ENCODE data around the gene TSEN15.

DNA sequence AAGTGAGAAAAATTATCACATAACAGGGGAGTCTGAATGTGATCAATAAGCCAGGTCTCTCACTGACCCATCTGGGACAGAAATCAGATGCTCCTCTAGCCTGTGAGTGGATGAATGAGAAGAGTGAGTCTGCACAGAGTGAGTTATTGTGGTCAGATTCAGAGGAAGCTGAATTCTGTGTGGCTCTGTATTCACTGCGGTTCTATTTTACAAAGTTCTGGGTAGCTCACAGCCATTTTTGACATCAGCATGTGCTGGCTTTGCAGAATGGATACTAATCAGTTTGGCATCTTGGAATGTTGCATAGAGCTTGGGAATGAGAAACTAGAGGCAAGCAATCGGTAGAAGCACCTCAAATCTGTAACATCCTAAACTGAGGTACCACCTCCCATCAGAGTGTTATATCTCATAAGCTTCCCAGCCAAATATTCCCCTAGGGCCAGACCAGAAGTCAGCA lies 17.8 kb upstream of the TSEN15 start:
- TF ChIP-seq, protein P1, sequence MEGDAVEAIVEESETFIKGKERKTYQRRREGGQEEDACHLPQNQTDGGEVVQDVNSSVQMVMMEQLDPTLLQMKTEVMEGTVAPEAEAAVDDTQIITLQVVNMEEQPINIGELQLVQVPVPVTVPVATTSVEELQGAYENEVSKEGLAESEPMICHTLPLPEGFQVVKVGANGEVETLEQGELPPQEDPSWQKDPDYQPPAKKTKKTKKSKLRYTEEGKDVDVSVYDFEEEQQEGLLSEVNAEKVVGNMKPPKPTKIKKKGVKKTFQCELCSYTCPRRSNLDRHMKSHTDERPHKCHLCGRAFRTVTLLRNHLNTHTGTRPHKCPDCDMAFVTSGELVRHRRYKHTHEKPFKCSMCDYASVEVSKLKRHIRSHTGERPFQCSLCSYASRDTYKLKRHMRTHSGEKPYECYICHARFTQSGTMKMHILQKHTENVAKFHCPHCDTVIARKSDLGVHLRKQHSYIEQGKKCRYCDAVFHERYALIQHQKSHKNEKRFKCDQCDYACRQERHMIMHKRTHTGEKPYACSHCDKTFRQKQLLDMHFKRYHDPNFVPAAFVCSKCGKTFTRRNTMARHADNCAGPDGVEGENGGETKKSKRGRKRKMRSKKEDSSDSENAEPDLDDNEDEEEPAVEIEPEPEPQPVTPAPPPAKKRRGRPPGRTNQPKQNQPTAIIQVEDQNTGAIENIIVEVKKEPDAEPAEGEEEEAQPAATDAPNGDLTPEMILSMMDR (IDR thresholded peaks at IDR 0.05), result no peak
- TF ChIP-seq POLR2AphosphoS5 (IDR thresholded peaks at IDR 0.05), result no peak
